PC-3 (cell line): ENCODE data around the gene C1QTNF9. TPM values are rescaled to one million over a fixed set of nuclear protein-coding genes. Genes with fewer than 3 reads are reported as not detected.
"Not testable (repeated sequence)": the region's sequence is repeated elsewhere in the genome, so short reads cannot be mapped to it uniquely, and the experiment has no call there.

Source experiments
- ATAC-seq: fragments of 200-7000 bp; cut with Tn5 transposase; 2 replicates; pipeline ENCODE4 v1.9.1; 2020; ENCODE audit warnings: mild to moderate bottlenecking, moderate library complexity
- BruUV-seq: library from RNA; stranded (reverse); fragments of 400-500 nt; replicated peaks from 2 replicates; lab custom pipeline; 2021; lab: Mats Ljungman, UMichigan
- CTCF ChIA-PET: fragments of 300-600 bp; sonication (Branson Sonifier 250); formaldehyde crosslinking; loops from one replicate; lab custom pipeline; 2022; ENCODE audit warnings: antibody characterized with exemption; lab: Charles Lee
- POLR2A ChIA-PET: fragments of 300-600 bp; sonication (Branson Sonifier 250); formaldehyde crosslinking; loops from one replicate; lab custom pipeline; 2022; ENCODE audit warnings: antibody characterized with exemption; ENCODE audit not compliant: unreplicated experiment; lab: Charles Lee
- DNase-seq: peaks from one replicate; pipeline ENCODE4 v3.0.0-alpha.2; 2015
- H2AFZ ChIP-seq: fragments of 300-600 bp; sonication (generic); 2 replicates; pipeline ENCODE4 v1.6.0; 2016; ENCODE audit warnings: antibody characterized with exemption, low read length
- H3F3A ChIP-seq: fragments of 300-600 bp; sonication (generic); one replicate; pipeline ENCODE4 v1.6.0; 2017; ENCODE audit warnings: antibody characterized with exemption, low read length, control low read depth, mild to moderate bottlenecking; ENCODE audit not compliant: unreplicated experiment
- H3K27ac ChIP-seq: fragments of 300-600 bp; sonication (generic); 2 replicates; pipeline ENCODE4 v1.5.1; 2016; ENCODE audit warnings: mild to moderate bottlenecking, low read length
- H3K27me3 ChIP-seq: fragments of 300-600 bp; sonication (generic); 2 replicates; pipeline ENCODE4 v1.6.1; 2016; ENCODE audit warnings: low read length, mixed read lengths
- H3K36me3 ChIP-seq: fragments of 300-600 bp; sonication (generic); 2 replicates; pipeline ENCODE4 v1.6.1; 2016; ENCODE audit warnings: low read depth, mixed run types, low read length, mixed read lengths
- H3K4me1 ChIP-seq: fragments of 300-600 bp; sonication (generic); 2 replicates; pipeline ENCODE4 v1.5.1; 2016; ENCODE audit warnings: low read length; ENCODE audit not compliant: insufficient read depth
- H3K4me2 ChIP-seq: fragments of 300-600 bp; sonication (generic); 2 replicates; pipeline ENCODE4 v1.6.0; 2016; ENCODE audit warnings: low read length
- H3K4me3 ChIP-seq: fragments of 300-600 bp; sonication (generic); 2 replicates; pipeline ENCODE4 v1.5.1; 2016; ENCODE audit warnings: mild to moderate bottlenecking, low read length, mixed read lengths
- H3K79me2 ChIP-seq: fragments of 300-600 bp; sonication (generic); 2 replicates; pipeline ENCODE4 v1.6.1; 2017; ENCODE audit warnings: low read length, mixed read lengths
- H3K9ac ChIP-seq: fragments of 300-600 bp; sonication (generic); 2 replicates; pipeline ENCODE4 v1.6.0; 2016; ENCODE audit warnings: mild to moderate bottlenecking, low read length
- H3K9me2 ChIP-seq: fragments of 300-600 bp; sonication (generic); replicated peaks from 2 replicates; pipeline ENCODE4 v1.6.1; 2016; ENCODE audit warnings: mixed run types, low read length, mixed read lengths
- H3K9me3 ChIP-seq: fragments of 300-600 bp; sonication (generic); 2 replicates; pipeline ENCODE4 v1.6.1; 2016; ENCODE audit warnings: low read length, mixed read lengths
- H4K20me1 ChIP-seq: fragments of 300-600 bp; sonication (generic); 2 replicates; pipeline ENCODE4 v1.6.1; 2016; ENCODE audit warnings: low read length, mixed read lengths
- EZH2 ChIP-seq: fragments of 300-600 bp; sonication (generic); IDR thresholded peaks from one replicate; pipeline ENCODE4 v1.6.1; 2017; ENCODE audit warnings: antibody characterized with exemption, mild to moderate bottlenecking, low read length; ENCODE audit not compliant: unreplicated experiment
- EZH2phosphoT487 ChIP-seq: fragments of 300-600 bp; sonication (generic); IDR thresholded peaks from 2 replicates; pipeline ENCODE4 v1.6.1; 2018; ENCODE audit warnings: mild to moderate bottlenecking, antibody characterized with exemption, low read length, borderline replicate concordance
- intact Hi-C: fragments of 100-400 bp; cut with micrococcal nuclease; formaldehyde crosslinking; loops from 2 replicates; pipeline ENCODE4 v1.9.0; 2023
- total RNA-seq: library from RNA; depleted of rRNA; stranded (reverse); fragments of >200 nt; gene quantifications from 2 replicates; pipeline ENCODE4 v1.2.3, GENCODE V29; 2014
- TF ChIP-seq, protein P1 (sequence below): fragments of 300-600 bp; sonication (generic); conservative IDR thresholded peaks from 2 replicates; pipeline ENCODE4 v1.5.1; 2017; ENCODE audit warnings: antibody characterized with exemption, low read depth, mild to moderate bottlenecking, low read length

The C1QTNF9 gene
- total RNA-seq, 1 experiment from 2014 or later: 0.11 TPM

DNA sequence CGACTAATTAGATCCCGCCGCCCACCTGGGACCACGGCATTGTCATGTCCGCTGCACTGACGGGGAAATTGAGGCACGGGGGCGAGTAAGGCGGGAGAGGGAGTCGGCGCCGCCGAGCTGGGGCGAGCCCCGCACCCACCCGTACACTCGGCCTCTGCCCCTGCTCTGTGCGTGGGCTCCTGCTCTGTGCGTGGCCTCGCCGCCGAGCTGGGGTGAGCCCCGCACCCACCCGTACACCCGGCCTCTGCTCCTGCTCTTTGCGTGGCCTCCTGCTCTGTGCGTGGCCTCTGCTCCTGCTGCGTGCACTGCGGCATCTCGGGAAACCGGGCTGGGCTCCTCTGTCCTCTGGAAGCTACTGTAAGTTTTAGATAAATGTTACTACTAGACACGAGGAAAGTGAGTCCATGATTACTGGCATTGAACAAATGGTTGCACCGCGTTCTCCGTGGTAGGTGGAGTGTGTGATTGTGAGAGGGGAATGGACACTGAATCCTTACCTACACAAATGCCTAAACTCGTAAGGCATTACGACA lies 826 bp upstream of the C1QTNF9 start:
- no peak overlapping the region for H2AFZ ChIP-seq
- H3K4me2 ChIP-seq: no peak overlapping the region
- ChIA-PET POLR2A (no interaction called here), CTCF (no interaction called here)
- DNase-seq (no peak), ATAC-seq (no peak)
- TF ChIP-seq EZH2 (no peak), EZH2phosphoT487 (no peak)
- TF ChIP-seq, protein P1, sequence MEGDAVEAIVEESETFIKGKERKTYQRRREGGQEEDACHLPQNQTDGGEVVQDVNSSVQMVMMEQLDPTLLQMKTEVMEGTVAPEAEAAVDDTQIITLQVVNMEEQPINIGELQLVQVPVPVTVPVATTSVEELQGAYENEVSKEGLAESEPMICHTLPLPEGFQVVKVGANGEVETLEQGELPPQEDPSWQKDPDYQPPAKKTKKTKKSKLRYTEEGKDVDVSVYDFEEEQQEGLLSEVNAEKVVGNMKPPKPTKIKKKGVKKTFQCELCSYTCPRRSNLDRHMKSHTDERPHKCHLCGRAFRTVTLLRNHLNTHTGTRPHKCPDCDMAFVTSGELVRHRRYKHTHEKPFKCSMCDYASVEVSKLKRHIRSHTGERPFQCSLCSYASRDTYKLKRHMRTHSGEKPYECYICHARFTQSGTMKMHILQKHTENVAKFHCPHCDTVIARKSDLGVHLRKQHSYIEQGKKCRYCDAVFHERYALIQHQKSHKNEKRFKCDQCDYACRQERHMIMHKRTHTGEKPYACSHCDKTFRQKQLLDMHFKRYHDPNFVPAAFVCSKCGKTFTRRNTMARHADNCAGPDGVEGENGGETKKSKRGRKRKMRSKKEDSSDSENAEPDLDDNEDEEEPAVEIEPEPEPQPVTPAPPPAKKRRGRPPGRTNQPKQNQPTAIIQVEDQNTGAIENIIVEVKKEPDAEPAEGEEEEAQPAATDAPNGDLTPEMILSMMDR: no peak
- H3K9me2 ChIP-seq: no peaks in the 10 kb centered on the region
- H3K9me3 ChIP-seq: no peaks in the 10 kb centered on the region
- no peak overlapping the region for H3K27ac ChIP-seq
- H3F3A ChIP-seq: no peaks in the 10 kb centered on the region
- no peaks in the 10 kb centered on the region for H3K27me3 ChIP-seq
- no TSS peak for BruUV-seq
- H3K36me3 ChIP-seq: no peaks in the 10 kb centered on the region; the same call in 1 of the 2 replicates
- intact Hi-C loops: no loop called here
- no peak overlapping the region for H3K4me3 ChIP-seq
- H3K4me1 ChIP-seq: peaks cover 18% of the 10 kb centered on the region
- H3K9ac ChIP-seq: no peak overlapping the region
- H3K79me2 ChIP-seq: no peaks in the 10 kb centered on the region
- 0 out of 2 replicates have a peak, but pooled peaks cover 3% of the 10 kb centered on the region for H4K20me1 ChIP-seq

DNA sequence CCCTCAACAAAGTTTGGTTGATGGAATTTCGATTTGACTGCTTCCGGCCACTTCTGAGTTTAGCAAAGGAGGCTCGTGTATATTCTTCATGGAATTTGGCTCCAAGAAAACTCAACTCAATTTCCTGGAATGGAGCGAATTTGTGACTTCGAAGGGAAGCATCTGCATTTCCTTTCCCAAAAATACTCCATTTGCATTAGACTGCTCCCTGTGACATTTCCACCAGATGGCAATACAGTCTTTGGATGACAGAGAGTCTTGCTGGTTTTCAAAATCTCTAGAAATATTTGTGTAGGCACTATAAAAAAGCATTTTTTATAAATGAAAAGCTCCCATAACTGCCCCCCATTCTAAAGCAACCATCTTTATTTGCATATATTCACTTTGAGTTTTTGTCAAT lies 4.1 kb downstream of the C1QTNF9 start:
- Histone ChIP-seq H3K9me3 (no peaks in the 10 kb centered on the region), H2AFZ (no peak overlapping the region), H3K9me2 (no peaks in the 10 kb centered on the region), H3K36me3 (no peaks in the 10 kb centered on the region), H3F3A (no peaks in the 10 kb centered on the region), H3K27ac (no peak overlapping the region), H3K4me3 (no peak overlapping the region), H3K79me2 (no peaks in the 10 kb centered on the region), H3K4me2 (no peak overlapping the region), H3K4me1 (no peaks in the 10 kb centered on the region), H3K9ac (no peak overlapping the region), H3K27me3 (no peaks in the 10 kb centered on the region), H4K20me1 (no peaks in the 10 kb centered on the region)
- TF ChIP-seq, protein P1: peak; percentile 50
- no peak for TF ChIP-seq EZH2phosphoT487
- BruUV-seq: no TSS peak
- ChIA-PET CTCF (interaction anchor here (0.6 kb wide), 1 partner anchor 415 kb away, joined by 5 read pairs; no protein-coding TSS in a partner anchor), POLR2A (no interaction called here)
- intact Hi-C loops: no loop called here
- DNase-seq (peak; percentile 31), ATAC-seq (no peak)

DNA sequence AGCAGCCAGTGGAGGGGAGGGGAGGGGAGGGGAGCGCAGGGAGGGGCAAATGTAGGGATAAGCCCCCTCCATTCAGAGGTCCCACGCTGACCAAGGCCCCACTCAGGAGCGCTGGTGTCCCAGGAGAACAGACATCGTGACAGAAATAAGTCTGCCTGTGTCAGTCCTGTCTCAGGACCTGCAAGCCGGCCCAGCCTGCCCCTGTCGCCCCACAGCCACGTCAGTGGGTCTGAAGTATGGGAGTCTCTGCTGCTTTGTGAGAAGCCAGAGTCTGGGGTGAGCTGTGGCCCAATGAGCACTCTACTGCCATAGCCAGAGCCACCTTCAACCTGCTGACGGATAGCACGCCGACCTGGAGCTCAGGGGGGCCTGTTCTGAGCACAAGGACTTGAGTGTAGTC lies 8.5 kb downstream of the C1QTNF9 start:
- DNase-seq, CTCF ChIA-PET, intact Hi-C loops: not testable (repeated sequence)

DNA sequence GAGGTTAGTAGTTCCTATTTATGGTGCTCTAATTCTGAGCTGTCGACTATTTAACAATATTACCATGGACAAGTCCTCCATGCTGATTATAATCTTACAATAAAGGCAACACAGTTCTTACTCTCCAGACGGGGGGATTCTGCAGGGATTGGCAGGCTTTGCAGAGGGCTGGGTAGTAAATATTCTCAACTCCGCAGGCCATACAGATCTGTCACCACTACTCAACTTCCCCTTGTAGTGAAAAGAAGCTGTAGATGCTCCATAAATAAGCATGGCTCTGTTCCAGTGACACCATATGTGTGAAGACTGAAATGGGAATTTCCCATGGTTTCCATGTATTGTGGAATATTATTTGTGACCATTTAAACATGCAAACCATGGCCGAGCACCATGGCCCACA lies 9.5 kb downstream of the C1QTNF9 start:
- DNase-seq, H3K36me3 ChIP-seq, H3F3A ChIP-seq, H3K27ac ChIP-seq, BruUV-seq, H3K4me2 ChIP-seq, intact Hi-C loops, H3K79me2 ChIP-seq, POLR2A ChIA-PET, H2AFZ ChIP-seq, H3K4me3 ChIP-seq, H3K4me1 ChIP-seq, ATAC-seq, H3K27me3 ChIP-seq, CTCF ChIA-PET, H3K9me3 ChIP-seq, H3K9ac ChIP-seq, H3K9me2 ChIP-seq, H4K20me1 ChIP-seq: not testable (repeated sequence)

More for the DNA sequence above, 8.5 kb downstream of the C1QTNF9 start:
- H3K9ac ChIP-seq, H2AFZ ChIP-seq, H3K36me3 ChIP-seq, H3F3A ChIP-seq, POLR2A ChIA-PET, BruUV-seq, H3K4me1 ChIP-seq, H3K79me2 ChIP-seq, H3K9me2 ChIP-seq, H3K4me3 ChIP-seq, H3K9me3 ChIP-seq, H3K27me3 ChIP-seq, ATAC-seq, H3K4me2 ChIP-seq, H3K27ac ChIP-seq, H4K20me1 ChIP-seq: not testable (repeated sequence)

DNA sequence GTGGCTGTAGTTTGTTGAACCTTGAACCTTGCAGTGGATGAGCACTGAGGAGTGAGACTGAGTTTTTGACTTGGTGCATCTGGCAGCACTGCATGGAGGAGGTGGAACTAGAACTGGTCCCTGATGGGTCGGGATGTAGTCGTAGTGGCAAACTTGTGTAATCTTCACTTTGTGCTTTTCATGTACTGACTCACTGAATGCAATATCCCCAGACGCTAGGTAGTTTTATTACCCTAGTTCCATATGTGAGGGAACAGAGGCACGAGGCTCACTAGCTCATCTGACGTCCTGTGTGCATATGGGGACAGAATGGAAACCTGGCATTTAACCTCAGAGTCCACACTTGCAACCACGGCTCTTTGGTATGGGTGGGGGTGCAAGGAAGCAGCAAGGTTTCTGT lies 10.3 kb downstream of the C1QTNF9 start:
- POLR2A ChIA-PET, H3K4me3 ChIP-seq, H3K79me2 ChIP-seq, H3K9ac ChIP-seq, H3K27ac ChIP-seq, ATAC-seq, H3K4me2 ChIP-seq, H3K27me3 ChIP-seq, H3F3A ChIP-seq, CTCF ChIA-PET, H2AFZ ChIP-seq, H3K36me3 ChIP-seq, H3K4me1 ChIP-seq, H3K9me2 ChIP-seq, DNase-seq, BruUV-seq, H3K9me3 ChIP-seq, H4K20me1 ChIP-seq: not testable (repeated sequence)
- intact Hi-C loops: loop anchor here (5.0 to 10.0 kb wide), 2 partner anchors 93 to 235 kb away; no protein-coding TSS in a partner anchor
